GM18951 (cell line): ENCODE data around the gene CDK11B.
"Not testable (repeated sequence)": the region's sequence is repeated elsewhere in the genome, so short reads cannot be mapped to it uniquely, and the experiment has no call there.

Source experiments
- POLR2A ChIP-seq: IDR thresholded peaks from 4 replicates; pipeline ENCODE4 v1.6.1; 2011; ENCODE audit warnings: mild to moderate bottlenecking; ENCODE audit not compliant: insufficient read length, insufficient read depth; ENCODE audit errors: extremely low read depth
- in situ Hi-C: fragments of 300-500 bp; cut with MboI; formaldehyde crosslinking; loops from one replicate; pipeline ENCODE4 v1.12.0; 2022; ENCODE audit warnings: low sequenced_read_pairs, mixed read lengths, inconsistent platforms; ENCODE audit not compliant: unreplicated experiment

CDK11B gene

GRCh38 chr1:1638528-1638927, 20.3 kb downstream of the CDK11B start:
- in situ Hi-C loops: not testable (repeated sequence)

GRCh38 chr1:1637479-1637875, 21.3 kb downstream of the CDK11B start:
- in situ Hi-C loops: not testable (repeated sequence)

GRCh38 chr1:1636621-1637478, 22.0 kb downstream of the CDK11B start:
- in situ Hi-C loops: not testable (repeated sequence)

DNA sequence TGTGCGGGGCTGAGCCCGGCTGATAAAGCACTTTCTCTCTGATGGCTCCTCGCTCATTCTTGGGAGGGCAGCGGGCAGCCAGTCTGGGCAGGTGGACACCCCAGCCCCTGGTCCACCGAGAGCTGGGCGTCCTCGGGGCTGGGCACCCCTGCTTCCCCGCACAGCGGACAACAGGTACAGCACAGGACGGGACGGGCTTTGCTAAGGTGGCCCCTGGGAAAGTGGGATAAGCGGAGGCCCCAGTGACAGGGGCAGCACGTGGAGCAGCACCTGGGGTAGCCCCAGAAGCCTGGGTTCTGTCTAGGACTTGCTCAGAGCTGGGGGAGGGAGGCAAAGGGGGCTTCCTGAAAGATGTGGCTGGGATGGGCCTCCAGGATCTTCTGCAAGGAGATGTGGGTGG, 24.2 kb downstream of the CDK11B start:
- in situ Hi-C loops: not testable (repeated sequence)

- in situ Hi-C loops: not testable (repeated sequence)
Observed at GRCh38 chr1:1633409-1633808, 25.4 kb downstream of the CDK11B start.

GRCh38 chr1:1631782-1632420, 26.9 kb downstream of the CDK11B start, which contains the start of gene MMP23B:
MMP23B (plus strand) TSS chr1:1632173; CDS start chr1:1632219, 46 bp downstream.
- no peak for TF ChIP-seq POLR2A
- in situ Hi-C loops: no loop called here

GRCh38 chr1:1630965-1631781, 27.6 kb downstream of the CDK11B start:
- in situ Hi-C loops: no loop called here

GRCh38 chr1:1630191-1630964, 28.4 kb downstream of the CDK11B start:
- in situ Hi-C loops: no loop called here
- TF ChIP-seq POLR2A: peak; percentile 40

More at GRCh38 chr1:1630965-1631781, 27.6 kb downstream of the CDK11B start:
- no peak for TF ChIP-seq POLR2A

DNA sequence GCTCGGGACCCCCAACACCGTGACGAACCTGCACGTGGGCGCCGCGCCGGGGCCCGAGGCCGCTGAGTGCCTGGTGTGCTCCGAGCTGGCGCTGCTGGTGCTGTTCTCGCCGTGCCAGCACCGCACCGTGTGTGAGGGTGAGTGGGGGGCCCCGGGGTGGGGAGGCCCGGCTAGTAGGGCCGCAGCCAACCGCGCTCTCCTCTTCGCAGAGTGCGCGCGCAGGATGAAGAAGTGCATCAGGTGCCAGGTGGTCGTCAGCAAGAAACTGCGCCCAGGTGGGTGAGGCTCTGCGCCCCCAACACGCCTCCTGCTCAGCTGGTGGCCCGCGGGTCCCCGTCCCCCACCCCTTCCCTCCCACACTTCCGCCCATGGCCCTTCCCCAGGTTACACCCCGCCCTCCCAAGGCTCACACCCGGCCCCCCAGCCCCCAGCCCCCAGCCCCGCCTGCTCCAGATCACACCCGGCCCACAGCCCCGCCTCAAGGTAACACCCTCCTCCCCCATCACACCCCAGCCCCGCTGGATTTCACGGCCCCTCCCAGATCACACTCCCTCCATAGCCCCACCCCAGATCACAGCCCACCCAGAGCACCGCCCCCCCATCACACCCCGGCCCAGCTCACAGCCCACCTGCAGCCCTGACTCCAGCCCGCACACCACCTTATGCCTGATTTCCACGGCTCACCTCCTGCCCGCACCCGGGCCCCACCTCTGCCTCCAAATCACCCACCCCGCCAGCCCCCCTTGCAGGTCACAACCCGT, 29.2 kb downstream of the CDK11B start:
- in situ Hi-C loops: no loop called here
- TF ChIP-seq POLR2A: no peak

GRCh38 chr1:1628754-1629429, 29.9 kb downstream of the CDK11B start:
- in situ Hi-C loops: no loop called here
- TF ChIP-seq POLR2A: no peak

DNA sequence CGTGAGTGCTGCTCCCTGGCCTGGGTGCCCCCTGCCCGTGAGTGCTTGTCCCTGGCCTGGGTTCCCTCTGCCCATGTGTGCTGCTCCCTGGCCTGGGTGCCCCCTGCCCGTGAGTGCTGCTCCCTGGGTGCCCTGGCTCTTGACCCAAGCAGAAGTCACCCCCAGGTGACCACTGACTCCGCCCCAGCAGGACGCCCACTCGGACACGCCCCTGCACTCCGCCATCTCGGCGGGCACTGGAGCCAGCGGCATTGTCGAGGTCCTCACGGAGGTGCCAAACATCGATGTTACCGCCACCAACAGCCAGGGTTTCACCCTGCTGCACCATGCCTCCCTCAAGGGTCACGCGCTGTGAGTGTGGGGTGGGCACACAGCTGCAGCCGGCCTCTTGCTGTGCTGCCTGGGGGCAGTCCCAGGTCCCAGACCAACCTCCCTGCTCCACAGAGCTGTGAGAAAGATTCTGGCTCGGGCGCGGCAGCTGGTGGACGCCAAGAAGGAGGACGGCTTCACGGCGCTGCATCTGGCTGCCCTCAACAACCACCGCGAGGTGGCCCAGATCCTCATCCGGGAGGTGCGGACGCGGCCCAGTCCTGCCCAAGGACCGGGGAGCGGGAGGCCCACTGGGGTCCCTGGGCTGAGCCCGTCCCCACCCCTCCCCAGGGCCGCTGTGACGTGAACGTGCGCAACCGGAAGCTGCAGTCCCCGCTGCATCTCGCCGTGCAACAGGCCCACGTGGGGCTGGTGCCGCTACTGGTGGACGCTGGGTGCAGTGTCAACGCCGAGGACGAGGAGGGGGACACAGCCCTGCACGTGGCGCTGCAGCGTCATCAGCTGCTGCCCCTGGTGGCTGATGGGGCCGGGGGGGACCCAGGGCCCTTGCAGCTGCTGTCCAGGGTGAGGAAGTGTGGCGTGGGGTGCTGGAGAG, 30.7 kb downstream of the CDK11B start:
- TF ChIP-seq POLR2A: no peak
- in situ Hi-C loops: no loop called here
